Lung microvascular endothelial cell (primary cell): ENCODE data around the gene PDRG1. TPM values are rescaled to one million over a fixed set of nuclear protein-coding genes. Genes with fewer than 3 reads are reported as not detected.

ENCODE experiments used
- DNase-seq, 2 donors: peaks; one replicate each; pipeline versions ENCODE4 v3.0.0 to v3.0.0-alpha.2; 2010; ENCODE audit warnings: low read depth in 2 of 2
- total RNA-seq: library from RNA; depleted of rRNA; stranded (reverse); fragments of >200 nt; gene quantifications from 2 replicates; pipeline ENCODE4 v1.2.1, GENCODE V29; 2014

Gene PDRG1
- total RNA-seq, 1 donor from 2014 or later = 4.6 TPM

DNA sequence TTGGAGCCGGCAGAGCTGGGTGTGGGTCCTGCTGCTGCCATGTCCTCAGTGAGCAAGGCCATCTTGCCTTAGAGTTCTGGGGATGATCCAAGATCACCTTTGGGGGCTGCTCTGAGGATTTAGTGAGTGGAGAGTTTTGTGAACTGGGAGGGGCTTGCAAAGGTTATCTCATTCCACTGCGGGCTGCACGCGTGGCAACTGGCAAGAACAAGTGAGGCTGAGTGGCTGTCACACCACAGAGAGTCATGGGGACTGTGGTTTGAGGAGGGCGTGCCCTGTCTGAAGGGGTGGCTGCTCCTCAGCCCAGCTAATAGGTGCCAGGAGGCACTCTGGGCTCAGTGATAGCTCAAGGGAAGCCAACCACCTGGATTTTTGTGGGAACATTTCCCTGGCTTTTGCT lies 43.8 kb downstream of the PDRG1 start:
- DNase-seq = no peak

DNA sequence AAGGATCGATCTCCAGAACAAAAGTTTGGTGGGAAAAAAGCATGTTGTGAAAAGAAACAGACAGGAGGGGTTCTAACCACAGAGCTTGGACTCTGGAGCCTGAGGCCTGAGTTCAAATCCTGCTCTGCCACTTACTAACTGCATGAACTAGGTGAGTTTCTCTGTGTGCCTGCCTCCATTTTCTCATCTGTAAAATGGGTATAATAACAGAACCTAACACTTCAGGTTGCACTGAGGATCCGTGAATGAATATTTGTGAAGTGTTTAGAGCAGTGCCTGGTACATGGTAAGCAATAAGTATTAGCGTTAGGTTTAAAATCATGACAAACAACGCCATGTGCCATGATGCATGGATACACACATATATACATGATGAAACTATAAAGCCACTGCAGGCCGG lies 44.8 kb downstream of the PDRG1 start:
- DNase-seq = no peak

DNA sequence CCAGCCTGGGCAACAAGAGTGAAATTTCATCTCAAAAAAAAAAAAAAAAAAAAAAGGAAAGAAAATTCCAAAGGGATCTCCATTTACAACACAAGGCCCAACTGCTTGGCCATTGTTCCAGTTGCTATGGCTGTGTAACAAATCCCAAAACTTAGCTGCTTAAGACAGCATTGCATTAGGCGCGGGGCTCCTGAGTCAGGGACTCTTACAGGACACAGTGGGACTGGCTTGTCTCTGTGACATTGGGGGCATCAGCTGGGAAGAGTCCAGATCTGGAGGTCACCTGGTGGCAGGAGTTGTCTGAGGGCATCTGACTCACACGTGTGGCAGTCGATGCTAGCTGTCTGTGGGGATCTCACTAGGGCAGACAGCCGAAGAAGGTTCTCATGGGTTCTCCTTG lies 45.8 kb downstream of the PDRG1 start:
- no peak for DNase-seq

DNA sequence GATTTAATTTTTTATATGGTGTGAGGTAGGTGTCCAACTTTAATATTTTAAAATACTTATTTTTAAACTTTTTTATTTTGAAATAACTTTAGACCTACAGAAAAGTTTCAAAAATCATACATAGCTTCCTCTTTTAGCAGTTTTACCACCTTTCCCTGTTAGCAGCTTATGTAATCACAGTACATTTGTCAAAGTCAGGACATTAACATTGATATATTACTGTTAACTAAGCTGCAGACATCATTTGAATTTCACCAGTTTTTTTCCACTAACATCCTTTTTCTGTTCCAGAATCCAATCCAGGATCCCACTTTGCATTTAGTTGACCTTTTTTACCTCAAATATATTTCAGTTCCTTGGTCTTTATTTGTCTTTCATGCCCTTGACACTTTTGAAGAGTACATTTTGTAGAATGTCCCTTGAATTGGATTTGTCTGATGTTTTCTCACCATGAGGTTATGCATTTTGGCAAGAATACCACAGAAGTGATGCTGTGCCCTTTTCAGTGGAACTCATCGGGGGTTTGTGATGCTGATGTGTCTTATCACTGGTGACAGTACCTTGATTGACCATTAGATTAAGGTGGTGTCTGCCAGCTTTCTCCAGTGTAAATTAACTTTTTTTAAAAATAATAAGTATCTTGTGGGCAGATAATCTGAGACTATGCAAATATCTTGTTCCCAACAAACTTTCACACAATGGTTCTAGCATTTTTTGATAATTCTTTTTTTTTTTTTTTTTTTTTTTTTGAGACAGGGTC lies 48.0 kb downstream of the PDRG1 start:
- DNase-seq = no peak

DNA sequence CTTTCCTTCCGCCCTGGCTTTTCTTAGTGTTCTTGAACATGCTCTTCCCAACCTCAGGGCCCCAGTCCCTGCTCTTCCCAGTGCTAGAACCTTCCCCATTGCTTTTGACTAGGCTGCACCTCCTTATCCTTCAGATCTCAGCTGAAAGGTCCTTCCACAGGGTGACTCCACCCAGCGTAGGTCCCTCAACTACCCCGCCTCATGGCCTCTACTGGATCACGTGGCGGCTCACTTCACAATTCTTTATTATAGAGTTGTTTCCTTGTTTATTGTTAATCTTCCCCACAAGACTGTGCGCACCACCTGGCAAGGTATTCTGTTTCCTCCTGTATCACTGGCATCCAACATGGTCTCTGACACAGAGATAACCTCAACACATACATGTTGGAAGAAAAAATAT lies 50.2 kb downstream of the PDRG1 start:
- no peak for DNase-seq

DNA sequence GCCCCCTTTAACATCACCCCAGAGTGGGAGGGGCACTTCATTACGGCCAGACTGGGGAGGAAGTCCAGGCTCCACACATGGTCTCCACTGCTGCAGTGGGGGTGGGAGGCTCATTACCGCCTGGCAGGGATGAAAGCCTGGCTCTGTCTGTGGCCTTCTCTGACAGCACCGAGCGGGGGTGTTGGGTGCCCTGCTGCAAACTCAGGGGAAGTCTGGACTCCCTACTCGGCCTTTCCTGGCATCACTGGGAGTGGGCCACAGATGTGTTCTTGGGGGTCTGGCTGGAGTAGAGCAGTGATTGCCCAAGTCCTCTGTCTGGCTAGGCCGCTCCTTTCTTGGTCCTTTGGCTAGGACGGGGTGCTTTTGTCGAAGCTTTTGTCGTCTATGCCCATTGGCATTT lies 54.3 kb downstream of the PDRG1 start:
- no peak for DNase-seq

DNA sequence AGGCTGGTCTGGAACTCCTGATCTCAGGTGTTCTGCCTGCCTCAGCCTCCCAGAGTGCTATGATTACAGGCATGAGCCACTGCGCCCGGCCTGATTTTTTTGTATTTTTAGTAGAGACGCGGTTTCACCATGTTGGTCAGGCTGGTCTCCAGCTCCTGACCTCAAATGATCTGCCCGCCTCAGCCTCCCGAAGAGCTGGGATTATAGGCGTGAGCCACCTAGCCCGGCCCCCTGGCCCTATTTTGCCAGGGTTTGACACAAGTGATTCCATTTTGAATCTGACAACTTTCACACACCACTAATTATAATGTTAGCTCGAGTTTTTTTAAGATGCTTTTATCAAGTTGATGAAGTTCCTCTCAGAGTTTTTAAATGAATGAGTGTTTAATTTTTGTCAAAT lies 55.8 kb downstream of the PDRG1 start:
- no peak for DNase-seq

DNA sequence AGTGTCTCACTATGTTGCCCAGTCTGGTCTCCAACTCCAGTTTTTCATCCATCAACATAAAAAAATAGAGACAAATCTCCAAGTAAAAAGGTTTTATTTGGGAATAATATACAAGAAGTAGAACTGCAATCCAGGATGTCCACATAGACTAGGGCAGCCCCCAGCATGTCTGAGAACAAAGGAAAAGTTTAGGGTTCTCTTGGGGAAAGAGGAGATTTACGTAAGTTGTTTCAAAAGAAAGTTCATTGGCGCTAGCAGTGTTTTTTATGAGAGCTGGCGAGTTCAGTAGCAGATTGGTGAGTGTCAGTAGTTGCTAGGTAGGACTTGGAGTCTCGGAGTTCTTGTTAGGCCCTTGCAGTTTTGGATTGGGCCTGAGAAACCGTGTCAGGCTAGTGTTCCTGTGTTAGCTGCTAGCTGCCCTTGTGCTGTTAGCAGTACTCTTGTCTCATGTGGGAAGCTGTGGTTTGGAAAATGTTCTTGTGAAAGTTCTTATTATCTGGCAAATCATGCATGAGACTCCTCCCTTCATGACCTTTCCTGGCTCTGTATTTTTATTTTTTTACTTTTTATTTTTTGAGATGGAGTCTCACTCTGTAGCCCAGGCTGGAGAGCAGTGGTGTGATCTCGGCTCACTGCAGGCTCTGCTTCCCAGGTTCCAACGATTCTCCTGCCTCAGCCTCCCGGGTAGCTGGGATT lies 56.7 kb downstream of the PDRG1 start:
- DNase-seq = peak; percentile 49 to 59

Other genes with a start within 250 kb of the PDRG1 start
- gene BCL2L1, start 229.2 kb downstream of the PDRG1 start, total RNA-seq = 36.0 and 40.7 TPM in 2 replicates
- gene TPX2, start 212.8 kb downstream of the PDRG1 start, total RNA-seq = 5.8 and 18.1 TPM in 2 replicates
- 17.3 and 18.5 TPM in 2 replicates for gene MYLK2, start 132.7 kb downstream of the PDRG1 start, total RNA-seq
- 0.20 and 0.22 TPM in 2 replicates for gene FOXS1, start 106.4 kb downstream of the PDRG1 start, total RNA-seq
- gene DUSP15, start 81.5 kb downstream of the PDRG1 start, total RNA-seq = 0.65 and 0.79 TPM in 2 replicates
- gene TTLL9, start 81.4 kb downstream of the PDRG1 start, total RNA-seq = under 0.01 and 0.22 TPM in 2 replicates
- under 0.01 TPM in 1 of 2 replicates, not detected in the other for gene XKR7, start 16.1 kb upstream of the PDRG1 start, total RNA-seq
- 16.3 and 24.2 TPM in 2 replicates for gene CCM2L, start 58.4 kb upstream of the PDRG1 start, total RNA-seq
- not detected in 2 replicates for gene HCK, start 100.2 kb upstream of the PDRG1 start, total RNA-seq
- gene TM9SF4, start 157.7 kb upstream of the PDRG1 start, total RNA-seq = 16.3 and 25.2 TPM in 2 replicates